ENCODE measurements around the gene IL12RB2.

GRCh38 chr1:67372136-67372535, 64.5 kb downstream of the IL12RB2 start:
- TF ChIP-seq CTCF (IDR thresholded peaks at IDR 0.05): no peak
- TF ChIP-seq ZFX (IDR thresholded peaks at IDR 0.05; ENCODE audit: borderline replicate concordance): no peak
